Coronary artery (tissue), 2 donors: ENCODE results near the gene C5AR1.

Experiments
- DNase-seq: peaks from one replicate; pipeline ENCODE4 v3.0.0-alpha.2; 2017; ENCODE audit warnings: low spot score
- H3K27ac ChIP-seq, 2 donors: fragments of 200-600 bp; sonication (generic); one replicate each; pipeline ENCODE4 v1.5.1; 2016 to 2019
- H3K4me3 ChIP-seq: fragments of 200-600 bp; sonication (generic); 2 replicates; pipeline ENCODE4 v1.5.1; 2016; ENCODE audit warnings: mild to moderate bottlenecking, moderate library complexity
- CTCF ChIP-seq: fragments of 200-600 bp; sonication (generic); IDR thresholded peaks from one replicate; pipeline ENCODE4 v1.5.1; 2019; ENCODE audit warnings: antibody characterized with exemption

The C5AR1 gene

GRCh38 chr19:47312366-47313006, 2.8 kb downstream of the C5AR1 start:
- no peak for DNase-seq
- Histone ChIP-seq H3K27ac (peak overlapping the region in 1 of 2 donors; percentile 68), H3K4me3 (peak overlapping the region; percentile 43)
- no peak for TF ChIP-seq CTCF

DNA sequence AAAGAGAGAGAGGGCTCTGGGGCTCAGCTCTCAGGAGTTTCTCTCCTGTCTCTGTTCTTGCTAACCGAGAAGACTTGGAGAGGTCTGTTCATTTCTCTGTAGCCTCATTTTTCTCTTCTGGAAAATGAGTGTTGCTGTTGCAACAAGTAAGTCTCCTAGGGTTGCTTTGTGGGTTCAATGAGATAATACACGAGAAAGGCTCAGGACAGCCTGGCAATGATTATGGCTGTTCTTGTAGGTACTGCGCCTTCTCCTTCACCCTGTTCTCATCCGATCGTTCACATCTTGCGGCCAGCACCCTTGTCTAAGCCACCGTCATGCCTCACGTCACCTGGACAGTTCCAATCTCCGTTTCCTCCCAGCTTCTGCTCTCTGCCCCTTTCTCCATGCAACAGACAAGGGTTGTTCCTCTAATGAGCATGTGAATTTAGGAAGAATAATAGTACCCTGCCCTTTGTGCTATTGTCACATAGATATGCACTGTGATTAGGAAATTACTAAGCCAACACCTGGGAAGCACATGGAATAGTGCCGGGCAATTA, 4.2 kb downstream of the C5AR1 start:
- Histone ChIP-seq H3K27ac (peak overlapping the region in 1 of 2 donors; percentile 68), H3K4me3 (peak overlapping the region; percentile 43)
- no peak for DNase-seq
- TF ChIP-seq CTCF, result no peak

DNA sequence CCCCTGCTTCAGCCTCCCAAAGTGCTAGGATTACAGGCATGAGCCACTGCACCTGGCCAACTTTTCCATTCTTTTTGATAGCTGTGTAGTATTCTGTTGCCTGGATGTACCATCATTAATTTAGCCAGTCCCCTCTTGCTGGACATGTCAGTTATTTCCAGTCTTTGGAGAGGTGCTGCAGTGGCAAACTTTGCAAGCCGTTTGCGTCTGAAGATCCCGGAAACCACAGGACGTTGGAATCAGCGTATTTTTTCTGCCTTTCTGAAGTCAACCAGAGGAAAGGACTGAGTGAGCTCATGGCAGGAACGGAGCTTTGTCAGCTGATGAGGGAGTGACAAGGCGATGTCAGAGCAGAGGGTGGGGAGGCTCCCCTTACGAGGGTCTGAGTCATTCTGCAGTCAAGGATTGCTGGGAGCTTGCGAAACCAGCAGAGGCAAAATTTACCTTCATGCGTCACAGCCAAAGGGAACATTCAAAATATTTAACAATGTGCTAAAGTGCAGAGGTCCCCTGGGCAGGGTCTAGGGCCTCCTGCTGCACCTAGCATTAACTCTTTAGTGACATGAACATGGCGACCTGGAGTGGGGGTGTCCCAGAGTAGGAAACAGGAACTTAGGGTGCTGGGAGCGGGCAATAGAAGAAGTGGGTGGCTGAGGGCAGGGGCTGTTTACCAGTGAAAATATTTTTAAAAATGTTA, 5.6 kb downstream of the C5AR1 start:
- no peak for TF ChIP-seq CTCF
- no peak for DNase-seq
- peak overlapping the region in 1 of 2 donors; percentile 64 for H3K27ac ChIP-seq
- no peak overlapping the region for H3K4me3 ChIP-seq

- TF ChIP-seq CTCF, result no peak
- Histone ChIP-seq H3K27ac (no peak overlapping the region), H3K4me3 (no peak overlapping the region)
- no peak for DNase-seq
These were observed 6.9 kb downstream of the C5AR1 start for GRCh38 chr19:47316513-47316912.

- no peak for DNase-seq
- no peak for TF ChIP-seq CTCF
- Histone ChIP-seq H3K27ac (no peak overlapping the region), H3K4me3 (no peak overlapping the region)
These were observed 10.5 kb downstream of the C5AR1 start for GRCh38 chr19:47319923-47320871.

GRCh38 chr19:47321630-47322029, 12.0 kb downstream of the C5AR1 start:
- no peak for TF ChIP-seq CTCF
- H3K4me3 ChIP-seq, result no peak overlapping the region
- no peak for DNase-seq
- H3K27ac ChIP-seq, result no peak overlapping the region
